ENCODE measurements around the gene TIPARP.
"Not testable (repeated sequence)": the region's sequence is repeated elsewhere in the genome, so short reads cannot be mapped to it uniquely, and the experiment has no call there.

TIPARP gene

DNA sequence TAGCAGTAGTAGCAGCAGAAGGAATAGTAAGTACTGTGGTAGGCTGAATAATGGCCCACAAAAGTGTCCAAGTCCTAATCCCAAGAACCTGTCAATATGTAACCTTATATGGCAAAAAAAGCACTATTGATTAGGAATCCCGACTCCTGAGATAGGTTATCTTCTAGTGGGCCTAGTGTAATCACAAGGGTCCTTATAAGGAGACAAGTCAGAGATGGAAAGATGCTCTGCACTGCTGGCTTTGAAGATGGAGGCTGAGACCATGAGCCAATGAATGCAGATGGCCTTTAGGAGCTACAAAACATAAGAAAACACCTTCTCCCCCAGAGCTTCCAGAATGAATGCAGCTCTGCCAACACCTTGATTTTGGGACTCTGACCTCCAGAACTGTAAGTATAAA lies 36.0 kb downstream of the TIPARP start:
- DNase-seq (ENCODE audit: low read depth in 2 of 2) = no peak

DNA sequence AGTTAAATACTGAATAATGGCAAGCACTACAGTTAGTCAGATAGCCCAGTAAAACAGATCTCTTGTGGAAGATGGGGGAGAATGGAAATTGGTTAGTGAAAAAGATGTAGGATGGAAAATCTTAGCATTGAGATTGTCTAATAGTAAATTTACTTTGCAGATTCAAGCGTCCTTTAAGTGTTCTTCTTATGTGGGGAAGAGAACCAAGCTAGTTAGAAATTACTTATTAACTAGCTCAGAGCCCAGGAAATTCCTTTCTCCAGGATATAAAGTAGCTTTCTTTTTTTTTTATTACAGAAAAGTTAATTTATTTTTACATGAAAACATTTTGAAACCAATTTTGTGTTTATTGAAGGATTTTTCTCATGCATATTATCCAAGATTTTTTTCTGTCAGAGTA lies 36.7 kb downstream of the TIPARP start:
- DNase-seq (ENCODE audit: low read depth in 2 of 2) = no peak

DNA sequence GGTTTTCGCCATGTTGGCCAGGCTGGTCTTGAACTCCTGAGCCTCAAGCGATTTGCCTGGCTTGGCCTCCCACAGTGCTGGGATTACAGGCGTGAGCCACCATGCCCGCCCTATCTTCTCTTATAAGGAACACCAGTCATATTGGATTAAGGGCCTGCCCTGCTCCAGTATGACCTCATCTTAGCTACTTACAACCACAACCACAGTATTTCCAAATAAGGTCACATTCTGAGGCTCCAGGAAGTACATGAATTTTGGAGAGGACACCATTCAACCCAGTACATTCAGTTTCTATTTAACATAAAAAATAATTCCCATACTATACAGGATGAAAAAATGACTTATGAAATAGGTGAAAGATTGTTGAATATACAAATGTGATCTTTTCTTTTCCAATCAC lies 37.6 kb downstream of the TIPARP start:
- not testable (repeated sequence) for DNase-seq (ENCODE audit: low read depth in 2 of 2)

DNA sequence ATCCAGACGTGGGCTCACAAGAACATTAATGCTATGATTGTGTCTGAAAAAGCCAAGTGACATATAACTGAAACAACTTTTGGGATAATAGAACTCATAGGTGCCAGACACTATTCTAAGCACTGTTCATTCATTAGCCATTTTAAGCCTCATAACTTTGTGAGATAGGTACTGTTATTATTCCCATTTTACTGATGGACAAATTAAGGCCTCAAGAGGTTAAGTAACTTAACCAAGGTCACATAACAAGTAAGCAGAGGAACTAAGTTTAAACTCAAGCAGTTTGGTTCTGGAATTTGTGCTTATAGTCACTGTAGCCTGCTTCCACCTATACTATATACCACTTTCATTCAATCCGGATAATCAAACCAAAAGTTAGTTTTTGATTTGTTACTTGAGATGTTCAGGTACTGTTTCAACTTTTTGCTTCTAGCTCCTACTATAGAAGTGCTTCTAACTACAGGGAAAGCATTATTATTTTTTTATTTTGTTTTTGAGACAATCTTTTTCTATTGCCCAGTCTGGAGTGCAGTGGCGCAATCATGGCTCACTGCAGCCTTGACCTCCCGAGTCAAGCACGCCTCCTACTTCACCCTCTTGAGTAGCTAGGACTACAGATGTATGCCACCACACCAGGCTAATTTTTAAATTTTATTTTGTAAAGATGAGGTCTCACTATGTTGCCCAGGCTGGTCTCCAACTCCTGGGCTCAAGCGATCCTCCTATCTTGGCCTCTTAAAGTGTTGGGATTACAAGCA lies 41.9 kb downstream of the TIPARP start:
- no peak for DNase-seq (ENCODE audit: low read depth in 2 of 2)

DNA sequence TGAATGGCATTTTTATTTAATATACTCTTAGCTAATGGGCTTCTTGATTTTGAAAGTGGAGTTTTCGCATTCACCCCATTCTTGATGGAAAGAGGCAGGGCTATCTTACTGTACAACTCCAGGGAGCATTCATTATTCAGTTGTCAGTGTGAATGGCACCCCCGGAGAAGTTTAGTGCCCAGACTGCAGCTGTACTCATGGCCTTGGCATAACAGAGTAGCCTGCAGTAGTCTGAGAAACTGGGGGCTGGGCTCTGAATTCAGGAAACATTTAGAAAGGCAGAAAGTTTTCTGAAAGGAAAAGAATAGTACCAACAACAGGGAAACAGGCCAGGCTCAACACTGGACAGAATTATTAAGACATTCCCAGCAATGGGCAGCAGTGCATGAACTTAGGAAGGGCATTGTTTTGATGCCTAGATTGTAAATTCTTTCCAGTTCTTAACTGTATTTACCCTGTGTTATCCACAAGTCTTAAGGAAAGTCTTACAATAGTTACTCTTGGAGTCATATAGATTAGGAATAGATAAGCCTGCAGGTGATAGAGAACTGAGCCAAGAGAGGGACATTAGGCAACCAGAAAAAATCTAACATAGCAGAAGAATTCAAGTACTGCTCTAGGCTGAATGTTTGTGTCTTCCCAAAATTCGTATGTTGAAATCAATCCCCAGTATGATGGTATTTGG lies 44.4 kb downstream of the TIPARP start:
- no peak for DNase-seq (ENCODE audit: low read depth in 2 of 2)

DNA sequence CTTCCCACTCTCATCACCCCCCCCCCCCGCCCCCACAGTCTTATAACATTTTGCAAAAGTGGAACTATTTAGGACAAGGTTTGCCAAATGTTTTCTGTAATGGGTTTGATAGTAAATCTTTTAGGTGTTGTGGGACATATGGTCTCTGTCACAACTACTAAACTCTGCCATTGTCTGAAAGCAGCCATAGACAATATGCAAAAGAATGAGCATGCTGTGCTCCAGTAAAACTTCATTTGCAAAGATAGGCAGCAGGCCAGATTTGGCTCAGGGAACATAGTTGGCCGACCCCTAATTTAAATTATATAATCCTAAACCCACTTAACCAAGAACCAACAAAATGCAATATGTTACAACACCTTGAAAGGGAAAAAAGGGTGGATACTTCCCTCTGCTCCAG lies 46.4 kb downstream of the TIPARP start:
- DNase-seq (ENCODE audit: low read depth in 2 of 2) = no peak

DNA sequence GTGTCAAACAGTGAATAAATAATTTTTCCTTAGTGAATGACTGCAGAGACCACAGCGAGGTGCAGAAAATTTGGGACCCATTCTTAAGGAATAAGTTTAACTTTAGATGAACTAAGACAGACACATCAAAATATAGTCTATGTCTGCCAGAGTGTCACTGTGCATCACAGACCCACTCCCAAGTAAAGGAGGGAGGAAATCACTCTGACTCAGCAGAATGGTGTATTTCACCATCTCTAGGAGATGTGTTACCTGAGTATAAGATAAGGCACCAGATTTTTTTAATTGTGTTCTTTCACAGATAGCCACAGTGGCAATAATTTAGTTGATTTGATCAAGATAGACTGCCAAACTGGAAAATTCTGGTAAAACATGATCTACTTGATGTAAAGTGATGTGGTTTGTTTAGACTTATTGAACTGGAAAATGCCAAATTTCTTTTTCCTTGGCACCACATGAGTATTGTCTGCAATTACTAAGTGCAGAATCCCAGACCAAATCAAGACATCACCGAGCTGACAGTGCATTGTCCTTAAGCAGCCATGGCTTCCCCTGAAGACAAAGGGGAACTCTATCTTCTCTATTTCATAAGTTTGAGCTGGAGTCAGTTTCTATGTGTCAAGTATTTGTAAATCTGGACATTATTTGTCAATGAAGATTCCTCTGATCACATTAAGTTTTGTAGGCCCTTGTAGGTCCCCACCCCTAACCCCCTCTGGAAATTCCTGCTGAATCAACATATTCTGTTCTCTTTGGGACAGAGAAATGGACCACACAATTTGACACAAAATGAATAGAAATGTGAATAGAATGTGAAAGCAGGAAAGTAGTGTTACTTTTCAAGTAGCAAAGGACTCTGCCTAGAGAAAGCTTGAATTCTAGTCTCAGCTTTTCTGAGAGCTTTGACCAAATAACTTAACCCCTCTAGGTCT lies 47.6 kb downstream of the TIPARP start:
- DNase-seq (ENCODE audit: low read depth in 2 of 2) = no peak

DNA sequence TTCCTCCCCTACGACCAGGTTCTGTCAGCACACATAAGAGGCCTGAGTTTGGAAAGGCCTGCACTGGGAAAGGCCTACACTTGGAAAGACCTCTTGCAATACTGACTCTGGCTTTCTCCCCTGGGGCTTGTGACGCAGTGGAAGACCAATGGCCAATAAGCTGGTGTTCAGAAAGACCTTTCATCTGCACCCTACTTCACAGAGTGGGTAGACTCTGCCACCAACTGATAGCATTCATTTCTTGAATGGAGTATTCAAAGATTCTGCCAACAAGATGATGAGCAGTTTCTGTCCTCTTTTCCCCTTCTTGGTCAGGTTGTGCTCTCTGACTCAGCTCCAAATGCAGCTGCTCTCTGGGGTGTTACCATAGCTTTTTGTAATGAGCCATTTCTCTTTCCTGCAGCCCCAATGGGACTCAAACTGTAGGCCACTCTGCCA lies 48.8 kb downstream of the TIPARP start:
- no peak for DNase-seq (ENCODE audit: low read depth in 2 of 2)

DNA sequence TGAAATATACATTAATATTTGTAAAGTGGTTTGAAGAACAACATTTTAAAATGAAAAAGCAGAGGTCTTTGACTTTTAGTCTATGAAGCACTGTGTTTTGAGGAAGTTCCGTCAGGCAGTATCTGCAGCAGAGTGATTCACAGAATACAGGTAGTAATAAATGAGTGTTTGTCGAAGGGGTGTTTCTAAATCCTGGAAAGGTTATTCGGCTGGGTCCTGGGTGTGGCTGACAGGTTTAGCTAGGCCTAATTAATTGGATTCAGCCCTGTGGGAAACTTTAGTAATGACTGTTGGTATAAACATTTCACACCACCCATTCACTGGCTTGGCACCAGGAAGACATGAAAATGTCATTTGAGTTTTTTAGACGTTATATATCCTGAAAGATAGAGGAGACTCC lies 51.3 kb downstream of the TIPARP start:
- no peak for DNase-seq (ENCODE audit: low read depth in 2 of 2)

DNA sequence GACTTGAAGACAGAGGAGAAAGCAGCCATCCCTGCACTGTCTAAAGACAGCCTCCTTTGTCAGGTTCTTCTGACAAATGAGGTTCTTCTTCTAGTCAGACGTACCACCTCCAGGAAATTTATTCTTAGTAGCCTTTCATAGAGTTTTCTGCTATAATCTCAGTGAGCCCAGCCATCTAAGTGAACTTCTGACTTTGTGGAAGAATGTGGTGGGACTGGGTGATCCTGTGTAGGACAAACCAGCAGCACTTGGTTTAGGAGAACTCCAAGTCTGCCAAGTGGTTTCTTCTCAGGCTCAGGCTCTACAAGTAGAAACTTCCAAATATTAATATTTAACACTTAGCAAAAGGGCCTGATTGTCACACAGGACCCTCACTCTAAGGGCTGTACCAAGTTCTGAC lies 52.1 kb downstream of the TIPARP start:
- DNase-seq (ENCODE audit: low read depth in 2 of 2) = no peak

DNA sequence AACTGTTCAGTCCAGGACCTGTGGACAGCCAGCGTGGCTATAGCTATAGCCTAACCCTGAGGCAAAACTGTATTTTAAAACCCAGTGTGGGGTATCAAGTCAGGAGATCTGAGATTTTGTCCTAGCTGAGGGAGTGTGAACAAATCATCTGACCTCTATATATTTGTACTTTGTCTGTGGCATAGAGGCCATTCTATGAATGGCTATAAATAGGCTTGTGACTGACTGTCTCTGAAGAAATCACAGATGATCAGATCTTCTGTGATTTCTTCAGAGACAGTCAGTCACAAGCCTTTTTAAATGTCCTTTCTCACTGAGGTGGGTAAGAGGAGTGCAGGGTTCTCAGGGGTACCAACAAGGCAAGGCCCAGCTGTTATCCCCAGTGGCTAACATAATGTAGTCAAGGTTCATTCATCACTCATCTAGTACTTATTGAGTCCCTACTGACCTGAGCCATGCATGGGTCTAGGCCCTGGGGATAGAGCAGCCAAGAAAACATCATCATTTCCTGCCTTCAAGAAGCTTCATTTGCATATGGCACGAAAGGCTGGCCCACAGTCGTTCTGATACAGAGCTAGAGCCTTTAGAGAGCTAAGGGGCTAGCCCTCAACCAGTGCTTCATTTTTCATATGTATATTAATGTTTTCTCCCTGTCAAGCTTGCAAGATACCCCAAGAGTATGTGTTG lies 53.3 kb downstream of the TIPARP start:
- no peak for DNase-seq (ENCODE audit: low read depth in 2 of 2)

DNA sequence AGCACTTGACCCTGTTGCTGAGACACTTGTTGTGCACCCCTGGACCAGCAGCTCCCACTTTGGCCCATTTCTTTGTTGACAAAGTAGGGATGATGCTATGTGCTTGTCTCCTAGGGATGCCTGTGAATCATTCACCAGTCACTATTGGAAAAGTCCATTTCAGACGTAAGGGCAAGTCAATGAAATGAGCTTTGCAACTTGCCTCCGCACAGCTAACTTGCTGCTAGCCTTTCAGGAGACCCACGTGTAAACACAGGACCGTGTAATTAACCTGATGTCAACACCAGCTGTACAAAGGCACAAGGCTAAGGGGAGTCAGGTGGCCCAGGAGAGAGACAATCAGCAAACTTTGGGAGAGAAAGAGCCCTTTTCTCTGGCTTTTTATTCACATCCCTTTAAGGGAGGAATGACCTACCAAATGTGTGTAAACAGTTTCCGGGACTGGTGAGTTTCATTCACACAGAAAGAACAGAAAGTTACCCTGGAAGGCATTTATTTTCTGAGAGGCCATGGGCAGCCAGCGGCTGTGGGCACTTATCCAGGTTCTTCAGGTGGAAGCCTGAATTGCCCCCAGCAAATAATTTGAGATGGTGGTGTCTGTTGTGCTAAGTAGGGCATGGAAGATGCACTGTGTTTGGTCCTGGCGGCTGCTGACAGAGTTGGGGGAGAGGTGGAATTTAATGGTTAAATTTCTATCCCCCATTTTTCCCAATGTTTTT lies 54.0 kb downstream of the TIPARP start:
- DNase-seq (ENCODE audit: low read depth in 2 of 2) = no peak

DNA sequence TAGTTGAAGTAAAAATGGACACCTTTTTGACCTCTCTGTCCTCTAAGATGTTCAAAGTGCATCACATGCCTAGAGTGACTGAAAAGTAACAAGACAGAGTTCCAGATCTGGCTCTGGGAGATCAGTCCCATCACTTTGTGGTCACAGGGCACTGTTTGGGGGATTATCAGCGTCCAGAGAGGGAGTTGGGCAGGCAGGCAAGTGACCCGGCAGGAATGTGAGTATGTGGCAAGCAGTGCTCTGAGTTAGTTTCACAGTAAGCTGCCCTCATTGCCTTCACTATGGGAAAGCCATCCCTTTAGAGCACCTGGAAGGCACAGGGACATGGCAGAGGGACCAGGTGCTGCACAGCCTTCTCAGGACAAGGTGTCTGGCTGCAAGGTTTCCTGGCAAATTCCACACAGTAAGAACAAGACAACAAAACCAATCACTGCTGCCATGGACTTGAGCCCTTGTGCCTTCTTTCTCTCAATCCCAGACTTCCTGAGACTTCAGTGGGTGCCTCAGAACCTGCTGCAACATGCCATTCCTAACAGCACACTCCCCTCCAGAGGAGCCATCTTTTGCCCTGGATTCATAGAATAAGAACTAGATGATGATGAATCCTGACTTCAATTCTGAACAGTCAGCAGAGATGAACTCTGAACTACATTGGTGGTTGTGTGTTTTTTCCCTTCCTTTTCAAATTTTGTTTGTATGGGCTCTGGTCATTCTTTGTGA lies 55.2 kb downstream of the TIPARP start:
- no peak for DNase-seq (ENCODE audit: low read depth in 2 of 2)

DNA sequence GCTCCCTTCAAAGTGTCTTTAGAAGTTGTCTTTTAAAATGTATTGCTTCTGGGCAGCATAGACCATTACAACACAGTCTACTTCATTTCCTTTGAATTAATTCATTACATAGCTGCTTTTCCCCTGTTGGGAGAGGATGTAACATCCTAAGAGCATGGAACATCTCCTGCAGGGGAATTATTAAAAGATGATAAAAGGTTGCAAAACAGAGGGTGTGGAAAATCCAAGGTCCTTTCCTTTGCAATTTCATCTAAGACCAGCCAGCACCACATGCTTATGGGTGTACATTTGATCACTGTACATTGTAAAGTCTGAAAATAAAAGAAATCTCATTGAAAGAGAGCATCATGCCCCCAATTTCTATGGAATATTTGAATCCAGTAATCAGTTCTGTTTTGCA lies 57.4 kb downstream of the TIPARP start:
- DNase-seq (ENCODE audit: low read depth in 2 of 2) = no peak

DNA sequence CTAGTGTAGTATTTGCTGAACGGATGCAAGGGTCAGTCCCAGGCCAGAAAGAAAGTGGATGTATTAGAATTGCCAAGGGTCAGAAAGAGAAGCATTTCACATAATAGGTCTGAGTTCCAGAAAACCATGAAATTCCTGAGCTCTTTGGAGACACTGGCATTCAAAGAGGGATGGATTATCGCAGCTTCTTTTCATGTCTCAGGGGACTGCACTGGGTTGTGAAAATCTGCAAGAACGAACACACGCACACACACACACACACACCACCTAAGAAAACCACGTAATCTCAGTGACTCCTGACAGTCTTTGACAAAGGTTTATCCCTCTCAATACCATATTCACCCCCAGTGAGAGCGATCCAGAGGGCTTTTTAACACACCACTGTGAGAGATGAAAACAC lies 57.9 kb downstream of the TIPARP start:
- no peak for DNase-seq (ENCODE audit: low read depth in 2 of 2)

DNA sequence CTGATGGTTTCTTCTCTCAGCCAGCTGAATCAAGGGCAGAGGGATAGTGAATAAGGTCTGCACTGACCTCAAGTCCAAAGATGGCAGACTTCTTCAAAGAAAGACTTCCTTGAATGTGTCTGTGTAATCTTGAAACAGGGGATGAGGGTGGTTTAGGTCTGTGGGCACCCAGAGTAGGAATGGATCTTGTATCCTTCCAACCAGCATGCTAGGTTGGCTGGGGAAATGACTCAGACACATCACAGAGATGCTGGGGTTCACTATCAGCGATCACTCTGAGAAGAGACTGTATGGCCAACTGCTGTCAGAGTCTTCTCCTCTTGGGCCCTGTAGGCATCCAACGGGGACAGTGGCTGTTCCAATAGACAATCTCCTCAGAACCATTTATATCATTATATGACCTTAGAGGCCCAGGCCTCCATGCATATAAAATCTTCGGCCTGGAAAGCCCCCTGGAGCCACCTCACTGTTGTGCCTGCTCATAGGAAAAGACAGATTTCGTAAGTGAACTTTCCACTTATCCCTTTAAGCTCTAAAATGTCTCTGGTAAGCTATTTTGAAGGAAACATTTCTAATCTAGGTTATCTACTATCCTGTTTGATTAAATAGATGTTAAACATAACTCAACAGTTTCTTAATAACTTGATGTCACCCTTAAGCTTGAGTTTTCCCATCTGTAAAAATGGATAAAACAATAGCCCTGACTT lies 58.5 kb downstream of the TIPARP start:
- no peak for DNase-seq (ENCODE audit: low read depth in 2 of 2)

DNA sequence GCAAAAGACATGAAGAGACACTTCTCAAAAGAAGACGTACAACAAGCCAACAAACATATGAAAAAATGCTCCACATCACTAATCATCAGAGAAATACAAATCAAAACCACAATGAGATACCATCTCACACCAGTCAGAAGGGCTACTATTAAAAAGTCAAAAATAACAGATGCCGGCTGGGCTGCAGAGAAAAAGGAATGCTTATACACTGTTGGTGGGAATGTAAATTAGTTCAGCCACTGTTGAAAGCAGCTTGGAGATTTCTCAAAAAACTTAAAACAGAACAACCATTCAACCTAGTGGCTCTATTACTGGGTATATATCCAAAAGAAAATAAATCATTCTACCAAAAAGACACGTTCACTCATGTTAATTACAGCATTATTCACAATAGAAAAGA lies 60.3 kb downstream of the TIPARP start:
- DNase-seq (ENCODE audit: low read depth in 2 of 2) = not testable (repeated sequence)

DNA sequence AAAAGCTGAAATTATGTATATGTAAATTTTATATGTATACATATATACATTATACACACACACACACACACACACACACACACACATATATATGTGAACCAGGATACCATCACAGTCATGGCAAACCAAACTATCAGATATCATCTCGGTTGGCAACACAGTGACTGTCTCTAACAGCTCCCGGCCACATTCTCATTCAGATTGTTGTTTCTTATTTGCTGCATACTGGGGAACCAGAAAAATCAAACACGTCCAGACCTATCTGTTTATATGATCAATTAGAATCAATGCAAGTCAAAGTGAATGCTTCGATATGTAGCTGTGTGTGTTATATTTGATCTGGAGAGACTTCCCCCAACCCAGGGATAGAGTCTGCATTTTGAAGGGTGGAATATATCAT lies 61.1 kb downstream of the TIPARP start:
- no peak for DNase-seq (ENCODE audit: low read depth in 2 of 2)

DNA sequence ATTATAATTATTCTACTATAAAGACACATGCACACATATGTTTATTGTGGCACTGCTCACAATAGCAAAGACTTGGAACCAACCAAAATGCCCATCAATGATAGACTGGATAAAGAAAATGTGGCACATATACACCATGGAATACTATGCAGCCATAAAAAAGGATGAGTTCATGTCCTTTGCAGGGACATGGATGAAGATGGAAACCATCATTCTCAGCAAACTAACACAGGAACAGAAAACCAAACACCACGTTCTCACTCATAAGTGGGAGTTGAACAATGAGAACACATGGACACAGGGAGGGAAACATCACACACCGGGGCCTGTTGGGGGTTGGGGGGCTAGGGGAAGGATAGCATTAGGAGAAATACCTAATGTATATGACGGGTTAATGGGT lies 62.7 kb downstream of the TIPARP start:
- not testable (repeated sequence) for DNase-seq (ENCODE audit: low read depth in 2 of 2)

DNA sequence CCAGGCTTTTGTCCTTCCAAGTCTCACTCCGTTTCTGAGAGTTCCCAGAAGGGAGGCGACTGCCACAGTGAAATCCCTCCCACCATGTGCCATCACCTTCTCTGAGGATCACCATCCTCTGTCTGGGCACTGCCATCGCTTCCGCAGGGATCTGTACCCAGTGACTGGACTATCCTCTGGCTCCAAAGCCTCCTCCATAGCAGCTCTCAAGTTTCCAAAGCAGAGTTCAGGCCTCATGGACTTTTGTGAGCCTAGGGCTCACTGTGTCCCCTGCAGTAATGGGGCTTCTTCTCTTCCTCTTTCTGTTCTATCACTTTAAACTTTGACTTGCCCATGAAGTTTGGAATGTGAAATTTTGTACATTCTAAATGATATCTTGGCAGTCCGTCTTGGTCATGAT lies 63.9 kb downstream of the TIPARP start:
- no peak for DNase-seq (ENCODE audit: low read depth in 2 of 2)

All from stimulated activated CD8-positive, alpha-beta memory T cell treated with anti-CD3 and anti-CD28 coated beads, Interleukin-15, amount 100 ng/mL, for 48 hours (primary cell).